Suprapubic skin (tissue), 4 donors: ENCODE data around the gene BIN1. TPM values are rescaled to one million over a fixed set of nuclear protein-coding genes. Genes with fewer than 3 reads are reported as not detected.

ENCODE experiments used
- DNase-seq, 2 donors: peaks; one replicate each; pipeline ENCODE4 v3.0.0-alpha.2; 2019; ENCODE audit warnings: low spot score in 2 of 2
- H3K27ac ChIP-seq: fragments of 200-600 bp; sonication (generic); one replicate; pipeline ENCODE4 v1.5.1; 2019
- H3K27me3 ChIP-seq: fragments of 200-600 bp; sonication (generic); one replicate; pipeline ENCODE4 v1.5.1; 2019
- H3K36me3 ChIP-seq: fragments of 200-600 bp; sonication (generic); one replicate; pipeline ENCODE4 v1.5.1; 2019
- H3K4me1 ChIP-seq: fragments of 200-600 bp; sonication (generic); one replicate; pipeline ENCODE4 v1.5.1; 2019
- H3K4me3 ChIP-seq: fragments of 200-600 bp; sonication (generic); one replicate; pipeline ENCODE4 v1.5.1; 2019; ENCODE audit warnings: mild to moderate bottlenecking
- H3K9me3 ChIP-seq: fragments of 200-600 bp; sonication (generic); one replicate; pipeline ENCODE4 v1.5.1; 2019
- EP300 ChIP-seq: sonication (generic); formaldehyde crosslinking; IDR thresholded peaks from one replicate; pipeline ENCODE4 v1.6.1; 2017; ENCODE audit warnings: antibody characterized with exemption
- POLR2A ChIP-seq, 2 donors: fragments of 450-650 bp; IDR thresholded peaks; one replicate each; pipeline ENCODE4 v1.6.1; 2017; ENCODE audit warnings: antibody characterized with exemption in 2 of 2, mild to moderate bottlenecking in 2 of 2, moderate library complexity in 2 of 2
- POLR2AphosphoS5 ChIP-seq, 3 donors: sonication (generic); formaldehyde crosslinking; IDR thresholded peaks; one replicate each; pipeline ENCODE4 v1.6.1; 2017; ENCODE audit warnings: antibody characterized with exemption in 3 of 3
- WGBS: methylation state at CpG from one replicate; pipeline ENCODE4 v1.1.5; 2018; 5-methylcytosine and 5-hydroxymethylcytosine counted together
- total RNA-seq, 4 donors: library from RNA; depleted of rRNA; stranded (reverse); fragments of >200 nt; gene quantifications; one replicate each; pipeline ENCODE4 v1.1.0, GENCODE V29; 2016
- TF ChIP-seq, protein P1 (sequence below), 2 donors: fragments of 200-600 bp in 1 of 2; fragments of 450-650 bp in 1 of 2; sonication (generic) in 1 of 2; IDR thresholded peaks; one replicate each; pipeline ENCODE4 v1.5.1; 2016 to 2019; ENCODE audit warnings: antibody characterized with exemption in 2 of 2, mild to moderate bottlenecking in 1 of 2, moderate library complexity in 1 of 2

BIN1 gene
- total RNA-seq, 4 donors from 2014 or later = 5.6 to 13.3 (median 8.8) TPM

DNA sequence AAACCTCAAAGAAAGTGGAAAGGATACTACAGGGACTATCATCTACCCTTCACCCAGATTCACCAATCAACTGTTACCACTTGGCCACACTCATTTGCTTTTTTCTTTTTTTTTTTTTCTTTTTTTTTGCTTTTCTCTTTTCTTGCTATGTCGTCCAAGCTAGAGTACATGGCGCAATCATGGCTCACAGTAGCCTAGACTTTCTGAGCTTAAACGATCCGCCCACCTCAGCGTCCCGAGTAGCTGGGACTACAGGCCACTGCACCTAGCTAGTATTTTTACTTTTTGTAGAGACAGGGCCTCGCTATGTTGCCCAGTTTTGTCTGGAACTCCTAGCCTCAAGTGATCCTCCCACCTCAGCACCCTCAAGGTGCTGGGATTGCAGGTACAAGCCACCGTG is 24.0 kb downstream of the BIN1 start:
- H3K9me3 ChIP-seq = no peaks in the 10 kb centered on the region
- no peak overlapping the region for H3K4me3 ChIP-seq
- DNase-seq = no peak
- 84% methylated on average over 8 of the region's 8 CpGs for WGBS
- no peaks in the 10 kb centered on the region for H3K27me3 ChIP-seq
- H3K27ac ChIP-seq = peak overlapping the region; percentile 42
- no peak for TF ChIP-seq EP300
- TF ChIP-seq POLR2A (IDR thresholded peaks at IDR 0.05) = no peak
- TF ChIP-seq, protein P1, sequence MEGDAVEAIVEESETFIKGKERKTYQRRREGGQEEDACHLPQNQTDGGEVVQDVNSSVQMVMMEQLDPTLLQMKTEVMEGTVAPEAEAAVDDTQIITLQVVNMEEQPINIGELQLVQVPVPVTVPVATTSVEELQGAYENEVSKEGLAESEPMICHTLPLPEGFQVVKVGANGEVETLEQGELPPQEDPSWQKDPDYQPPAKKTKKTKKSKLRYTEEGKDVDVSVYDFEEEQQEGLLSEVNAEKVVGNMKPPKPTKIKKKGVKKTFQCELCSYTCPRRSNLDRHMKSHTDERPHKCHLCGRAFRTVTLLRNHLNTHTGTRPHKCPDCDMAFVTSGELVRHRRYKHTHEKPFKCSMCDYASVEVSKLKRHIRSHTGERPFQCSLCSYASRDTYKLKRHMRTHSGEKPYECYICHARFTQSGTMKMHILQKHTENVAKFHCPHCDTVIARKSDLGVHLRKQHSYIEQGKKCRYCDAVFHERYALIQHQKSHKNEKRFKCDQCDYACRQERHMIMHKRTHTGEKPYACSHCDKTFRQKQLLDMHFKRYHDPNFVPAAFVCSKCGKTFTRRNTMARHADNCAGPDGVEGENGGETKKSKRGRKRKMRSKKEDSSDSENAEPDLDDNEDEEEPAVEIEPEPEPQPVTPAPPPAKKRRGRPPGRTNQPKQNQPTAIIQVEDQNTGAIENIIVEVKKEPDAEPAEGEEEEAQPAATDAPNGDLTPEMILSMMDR (IDR thresholded peaks at IDR 0.05) = no peak
- TF ChIP-seq POLR2AphosphoS5 (IDR thresholded peaks at IDR 0.05) = no peak
- H3K4me1 ChIP-seq = peaks cover 70% of the 10 kb centered on the region
- no peaks in the 10 kb centered on the region for H3K36me3 ChIP-seq

DNA sequence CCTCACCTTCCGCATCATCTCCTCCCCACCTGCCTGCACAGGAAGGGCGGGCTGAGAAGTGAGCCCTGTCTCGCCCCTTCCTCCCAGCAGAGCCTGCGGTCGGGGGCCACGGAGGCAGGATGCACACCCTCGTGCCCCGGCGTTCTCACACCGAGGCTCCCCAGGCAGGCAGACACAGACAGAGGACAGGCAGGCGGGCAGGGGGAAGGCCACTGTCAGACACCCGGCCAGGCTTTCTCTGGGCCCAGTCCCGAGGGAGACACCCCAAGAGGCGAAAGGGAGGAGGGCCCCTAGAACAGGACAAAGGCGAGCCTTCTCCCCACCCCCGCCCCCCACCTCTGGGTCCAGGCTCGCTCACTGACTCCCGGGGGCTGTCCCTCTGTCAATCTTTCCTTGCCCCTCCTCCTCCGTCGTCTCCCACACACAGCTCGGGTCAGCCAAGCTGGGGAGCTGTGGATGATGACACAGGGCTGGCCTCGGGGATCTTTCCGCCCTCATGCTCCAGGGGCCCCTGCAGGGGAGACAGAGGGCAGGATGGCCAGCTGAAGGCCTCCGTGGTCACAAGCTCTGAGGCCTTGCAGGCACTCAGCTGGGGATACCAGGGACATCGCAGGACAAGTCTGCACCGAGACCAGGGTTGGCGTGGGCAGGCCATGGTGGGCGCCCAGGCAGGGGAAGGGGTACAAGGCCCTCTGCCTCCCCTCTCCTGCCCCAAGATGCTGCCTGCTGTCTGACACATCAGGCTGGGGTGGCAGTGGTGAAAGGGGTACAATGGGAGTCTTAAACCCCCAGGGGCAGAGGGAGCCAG is 24.9 kb downstream of the BIN1 start:
- no peak for DNase-seq
- no peaks in the 10 kb centered on the region for H3K27me3 ChIP-seq
- no peak overlapping the region for H3K4me3 ChIP-seq
- H3K9me3 ChIP-seq = no peaks in the 10 kb centered on the region
- TF ChIP-seq POLR2AphosphoS5 (IDR thresholded peaks at IDR 0.05) = no peak
- no peak for TF ChIP-seq POLR2A (IDR thresholded peaks at IDR 0.05)
- H3K36me3 ChIP-seq = no peaks in the 10 kb centered on the region
- WGBS = 63% methylated on average over 6 of the region's 28 CpGs
- peaks cover 70% of the 10 kb centered on the region for H3K4me1 ChIP-seq
- peak overlapping the region; percentile 42 for H3K27ac ChIP-seq

DNA sequence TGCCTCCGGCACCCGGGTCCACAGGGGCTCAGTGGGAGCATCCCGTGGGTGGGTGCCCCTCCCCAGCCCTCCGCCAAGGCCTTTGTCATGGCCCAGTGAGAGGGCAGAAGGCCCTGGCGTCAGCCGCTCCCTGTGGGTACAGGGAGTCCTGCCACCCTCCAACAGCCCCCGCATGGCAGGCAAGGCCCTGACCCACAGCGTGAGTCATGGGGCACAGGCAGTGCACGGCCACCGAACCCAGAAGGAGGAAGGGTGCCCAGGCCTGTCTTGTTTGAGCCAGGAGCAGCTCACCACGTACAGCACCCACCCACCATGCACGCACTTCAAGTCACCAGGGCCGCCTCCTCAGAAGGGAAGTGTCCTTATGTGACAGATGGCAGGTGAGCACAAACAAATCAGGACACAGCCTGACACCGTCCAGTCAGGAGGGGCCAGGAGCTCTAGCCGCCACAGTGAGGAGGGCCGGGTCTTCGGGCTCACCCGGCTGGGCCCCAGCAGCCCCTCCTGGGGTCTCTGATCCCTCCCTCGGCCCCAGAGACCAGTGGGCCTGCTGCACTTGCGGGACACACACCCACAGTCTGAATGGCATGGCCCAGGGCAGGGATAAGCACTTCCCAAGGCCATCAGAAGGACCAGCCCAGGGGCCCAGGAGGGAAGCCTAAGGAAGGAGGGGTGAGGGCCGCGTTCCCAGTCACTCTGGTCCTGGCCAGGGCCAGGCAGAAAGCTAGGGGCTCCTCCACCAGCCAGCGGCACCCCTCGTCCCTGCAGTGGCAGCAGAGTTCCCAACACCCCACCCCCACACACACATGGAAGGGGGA is 25.8 kb downstream of the BIN1 start:
- WGBS = 92% methylated on average over 5 of the region's 24 CpGs
- H3K27me3 ChIP-seq = no peaks in the 10 kb centered on the region
- DNase-seq = no peak
- H3K4me1 ChIP-seq = peaks cover 65% of the 10 kb centered on the region
- peak overlapping the region; percentile 3 for H3K27ac ChIP-seq
- TF ChIP-seq, protein P1 (IDR thresholded peaks at IDR 0.05) = no peak
- TF ChIP-seq POLR2AphosphoS5 (IDR thresholded peaks at IDR 0.05) (no peak), EP300 (no peak), POLR2A (IDR thresholded peaks at IDR 0.05) (no peak)
- no peaks in the 10 kb centered on the region for H3K36me3 ChIP-seq
- H3K9me3 ChIP-seq = no peaks in the 10 kb centered on the region
- no peak overlapping the region for H3K4me3 ChIP-seq

DNA sequence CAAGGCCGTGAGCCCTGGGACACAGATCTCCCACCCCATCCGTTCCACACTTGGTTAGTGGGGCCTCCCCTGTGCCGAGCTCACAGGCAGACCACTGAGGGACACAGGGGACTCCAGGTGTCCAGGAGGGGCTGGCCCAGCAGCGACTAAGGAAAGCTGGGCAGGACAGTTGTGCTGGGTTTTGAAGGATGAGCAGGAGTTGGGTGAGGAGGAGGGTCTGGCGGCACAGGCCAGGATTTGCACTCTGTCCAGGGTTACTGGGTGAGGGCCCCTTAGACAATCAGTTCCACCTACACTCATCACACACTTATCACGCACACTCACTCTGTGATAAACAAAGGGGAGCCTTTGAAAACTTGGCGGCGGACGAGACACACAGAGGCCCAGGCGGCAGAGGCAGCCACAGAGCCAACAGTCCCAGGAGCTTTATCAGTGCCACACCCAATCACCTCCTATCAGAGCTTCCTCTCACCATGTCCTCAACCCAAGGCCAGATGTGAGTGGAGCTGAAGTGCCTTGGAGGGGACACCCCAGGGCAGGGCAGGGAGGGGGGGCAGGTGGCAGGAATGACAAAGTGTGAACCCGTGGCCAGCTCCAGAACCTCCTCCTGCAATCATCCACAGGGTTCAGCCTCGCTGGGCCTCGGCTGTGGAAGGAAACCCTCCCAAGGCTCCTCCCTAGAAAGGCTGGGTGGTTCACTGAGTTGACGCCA is 26.6 kb downstream of the BIN1 start:
- no peaks in the 10 kb centered on the region for H3K36me3 ChIP-seq
- H3K4me3 ChIP-seq = no peak overlapping the region
- no peak for TF ChIP-seq POLR2AphosphoS5 (IDR thresholded peaks at IDR 0.05)
- TF ChIP-seq POLR2A (IDR thresholded peaks at IDR 0.05) = no peak
- TF ChIP-seq EP300 = no peak
- peak overlapping the region; percentile 3 for H3K27ac ChIP-seq
- DNase-seq = no peak
- 90% methylated on average over 13 of the region's 14 CpGs for WGBS
- H3K27me3 ChIP-seq = no peaks in the 10 kb centered on the region
- peaks cover 60% of the 10 kb centered on the region for H3K4me1 ChIP-seq
- no peaks in the 10 kb centered on the region for H3K9me3 ChIP-seq

DNA sequence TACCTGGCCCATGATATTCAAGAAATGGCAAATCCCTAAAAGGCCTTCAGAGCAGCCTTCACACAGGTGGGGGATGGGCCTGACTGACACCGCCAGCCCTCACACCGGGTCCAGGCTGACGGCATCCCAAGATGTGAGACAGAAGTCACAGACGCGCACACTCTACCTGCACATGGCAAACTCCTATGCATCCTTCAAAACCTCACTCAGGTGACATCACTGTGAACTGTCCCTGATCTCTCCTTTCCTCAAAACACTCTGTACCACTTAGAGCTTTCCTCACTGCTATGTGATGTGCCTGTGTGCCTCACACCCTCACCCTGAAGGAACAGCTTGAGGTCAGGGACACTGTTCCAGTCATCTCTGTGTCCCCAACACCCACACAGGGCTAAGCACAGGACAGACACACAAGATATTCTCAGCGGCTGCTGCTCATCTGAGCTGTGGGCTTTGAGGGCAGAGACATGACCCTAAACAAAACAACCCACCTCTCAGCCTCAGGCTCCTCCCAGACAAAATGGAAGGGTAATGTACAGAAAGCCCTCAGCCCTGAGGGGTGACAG is 27.5 kb downstream of the BIN1 start:
- TF ChIP-seq POLR2A (IDR thresholded peaks at IDR 0.05) (no peak), EP300 (no peak), POLR2AphosphoS5 (IDR thresholded peaks at IDR 0.05) (no peak)
- TF ChIP-seq, protein P1 (IDR thresholded peaks at IDR 0.05) = no peak
- H3K4me3 ChIP-seq = no peak overlapping the region
- H3K27me3 ChIP-seq = no peaks in the 10 kb centered on the region
- no peak for DNase-seq
- no peaks in the 10 kb centered on the region for H3K36me3 ChIP-seq
- peaks cover 51% of the 10 kb centered on the region for H3K4me1 ChIP-seq
- 86% methylated on average over 6 of the region's 6 CpGs for WGBS
- H3K9me3 ChIP-seq = no peaks in the 10 kb centered on the region
- no peak overlapping the region for H3K27ac ChIP-seq
